ENCODE data around the gene HCN4. TPM values are rescaled to one million over a fixed set of nuclear protein-coding genes. Genes with fewer than 3 reads are reported as not detected.

Gene HCN4
- polyA plus RNA-seq, 4 donors: 0.78 to 1.5 (median 1.1) TPM

- no peak for DNase-seq (ENCODE audit: low read depth in 4 of 4, low spot score in 2 of 4)
Measured at GRCh38 chr15:73349191-73349590, 19.6 kb downstream of the HCN4 start.

DNA sequence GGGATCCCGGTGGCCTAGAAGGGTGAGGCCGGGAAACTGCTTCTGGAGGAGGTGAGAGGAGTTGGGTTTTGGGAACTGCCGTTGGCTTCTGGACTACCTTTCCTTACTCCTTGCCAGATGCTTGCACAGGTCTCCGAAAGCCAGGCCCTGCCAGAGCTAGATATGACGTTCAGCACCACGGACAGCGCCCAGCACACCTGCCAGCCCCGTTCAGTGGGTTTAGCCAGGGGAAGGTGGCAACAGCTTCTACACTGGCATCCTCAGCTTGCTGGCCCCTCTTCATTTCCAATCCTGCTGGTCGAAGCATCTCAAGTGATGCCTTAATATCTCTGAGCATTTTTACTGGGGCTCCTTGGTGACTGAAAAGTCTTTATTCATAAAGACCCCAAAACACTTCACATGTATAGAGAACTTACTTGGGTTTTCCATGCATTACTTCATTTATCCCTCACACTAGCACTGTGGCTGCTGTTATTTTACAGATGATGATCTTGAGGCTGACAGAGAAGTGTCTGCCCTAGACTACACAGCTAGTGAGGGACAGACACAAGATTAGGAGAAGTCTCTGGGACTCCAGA lies 21.9 kb downstream of the HCN4 start:
- peak in 3 of 4 donors; percentile 58 to 73 (median 60) for DNase-seq (ENCODE audit: low read depth in 4 of 4, low spot score in 2 of 4)

DNA sequence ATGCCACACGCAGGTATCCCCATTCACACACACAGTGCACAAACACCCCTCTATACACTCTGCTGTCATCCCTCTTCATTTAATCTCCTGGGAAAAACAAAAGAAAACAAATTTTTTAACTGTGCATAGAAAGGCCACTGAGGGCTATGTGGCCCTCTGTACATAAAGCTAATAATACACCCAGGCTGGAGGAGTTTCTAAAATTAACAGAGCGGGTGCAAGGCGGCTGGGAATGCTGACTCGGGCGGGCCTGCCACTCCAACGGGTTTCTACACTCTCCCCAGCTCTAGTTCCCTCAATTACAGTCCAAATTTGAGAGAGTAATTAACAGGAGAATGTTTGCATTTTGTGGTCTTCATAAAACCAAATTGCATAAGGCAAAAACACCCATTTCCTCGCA lies 23.1 kb downstream of the HCN4 start:
- no peak for DNase-seq (ENCODE audit: low read depth in 4 of 4, low spot score in 2 of 4)

DNA sequence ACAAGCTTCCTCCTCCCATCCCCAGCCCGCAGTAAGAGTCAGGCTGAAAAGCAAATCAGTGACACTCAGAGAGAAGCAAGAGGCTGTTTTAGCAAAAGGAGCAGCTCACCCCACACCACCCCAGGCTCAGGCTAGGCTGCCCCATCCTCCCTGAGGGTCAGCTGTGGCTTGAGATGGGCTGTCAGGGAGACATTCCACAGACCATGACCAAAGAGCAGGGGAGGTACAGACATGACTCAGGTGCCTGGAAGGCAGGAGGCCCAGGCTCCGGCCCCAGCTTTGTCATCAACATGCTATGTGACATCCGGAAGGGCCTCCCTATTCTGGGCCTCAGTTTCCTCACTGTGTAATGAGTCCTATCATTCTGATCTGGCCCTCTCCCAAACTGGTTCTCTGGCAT lies 24.7 kb downstream of the HCN4 start:
- DNase-seq (ENCODE audit: low read depth in 4 of 4, low spot score in 2 of 4): no peak

GRCh38 chr15:73341886-73342600 lies 26.7 kb downstream of the HCN4 start:
- DNase-seq (ENCODE audit: low read depth in 4 of 4, low spot score in 2 of 4): no peak

DNA sequence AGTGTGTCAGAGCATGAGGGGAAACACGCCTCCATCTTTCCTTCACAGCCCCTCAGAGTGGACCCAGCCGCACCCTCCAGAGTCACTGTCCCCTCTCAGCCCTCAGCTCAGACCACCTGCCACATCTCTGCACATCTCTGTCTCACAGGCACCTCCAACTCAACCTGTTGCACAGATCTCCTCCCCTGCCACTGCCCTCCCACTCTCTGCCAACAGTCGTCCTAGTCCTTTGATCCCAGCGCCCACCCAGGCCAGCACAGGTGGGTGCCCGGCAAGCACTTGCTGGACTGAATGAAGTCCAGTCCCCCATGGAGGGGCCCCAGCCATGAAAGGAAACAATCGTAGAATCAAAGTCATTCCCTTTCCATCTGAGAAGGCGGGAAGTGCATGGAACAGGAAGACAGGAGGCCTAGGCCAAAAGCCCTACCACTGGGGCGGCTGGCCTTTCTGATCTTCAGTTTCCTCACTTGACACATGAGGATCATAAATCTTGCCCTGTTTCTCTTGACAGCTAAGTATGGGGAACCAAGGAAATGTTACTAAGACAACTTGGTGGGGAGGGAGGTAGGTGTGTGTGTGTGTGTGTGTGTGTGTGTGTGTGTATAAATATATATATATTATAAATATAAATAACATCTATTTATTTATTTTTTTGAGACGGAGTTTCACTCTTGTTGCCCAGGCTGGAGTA lies 28.1 kb downstream of the HCN4 start:
- no peak for DNase-seq (ENCODE audit: low read depth in 4 of 4, low spot score in 2 of 4)

DNA sequence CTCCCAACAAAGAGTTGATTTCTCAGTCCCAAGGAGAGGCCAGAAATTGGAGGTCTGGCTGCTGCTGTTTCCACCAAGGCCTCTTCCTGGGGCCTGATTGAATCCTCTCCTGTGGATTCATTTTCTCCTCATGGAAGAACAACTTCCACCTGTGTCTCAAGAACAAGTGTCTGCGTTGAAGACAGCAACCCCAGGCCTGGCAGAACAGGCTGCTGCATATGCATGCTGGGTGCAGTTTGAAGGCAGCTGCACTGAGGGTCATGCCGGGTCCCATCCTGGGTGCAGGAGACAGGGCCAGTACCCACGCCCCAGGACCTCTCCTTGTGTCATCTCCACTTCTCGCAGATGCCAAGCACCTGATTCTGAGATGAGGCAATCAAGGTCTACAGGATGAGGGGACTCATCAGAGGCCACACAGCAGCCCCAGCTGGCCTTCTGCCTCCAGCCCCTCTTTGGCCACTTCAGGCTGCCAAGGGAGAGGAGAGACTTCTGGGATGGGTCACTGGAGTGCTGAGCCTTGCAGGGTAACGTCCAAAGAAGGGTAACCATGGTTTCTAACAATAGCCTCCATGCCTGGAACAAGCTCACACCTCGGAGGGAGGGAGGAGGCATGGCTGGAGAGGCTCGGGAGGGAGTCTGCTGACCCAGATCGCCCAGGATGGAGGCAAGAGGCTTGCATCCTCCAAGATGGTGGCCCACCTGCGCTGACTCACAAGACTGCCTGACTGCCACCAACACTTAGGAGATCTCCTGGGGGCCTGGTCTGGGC lies 30.0 kb downstream of the HCN4 start:
- no peak for DNase-seq (ENCODE audit: low read depth in 4 of 4, low spot score in 2 of 4)

DNA sequence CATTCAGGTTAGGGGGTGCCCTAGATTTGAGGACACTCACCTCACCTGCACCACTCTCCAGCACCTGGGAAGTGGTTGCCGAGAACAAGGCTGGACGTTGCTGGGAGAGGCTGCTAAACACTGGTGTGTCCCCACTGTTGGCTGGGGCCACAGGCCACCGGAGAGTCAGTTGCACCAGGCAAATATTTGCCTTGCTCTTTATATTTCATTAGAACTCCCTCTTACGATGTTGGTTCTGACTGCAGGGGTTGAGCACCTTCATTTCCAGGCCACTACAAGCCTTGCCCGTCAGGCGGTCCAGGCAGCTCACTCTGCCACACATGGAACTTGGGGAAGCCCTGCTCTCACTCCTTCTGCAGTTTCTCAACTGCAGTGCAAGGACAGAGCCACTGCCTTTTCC lies 30.7 kb downstream of the HCN4 start:
- DNase-seq (ENCODE audit: low read depth in 4 of 4, low spot score in 2 of 4): no peak

DNA sequence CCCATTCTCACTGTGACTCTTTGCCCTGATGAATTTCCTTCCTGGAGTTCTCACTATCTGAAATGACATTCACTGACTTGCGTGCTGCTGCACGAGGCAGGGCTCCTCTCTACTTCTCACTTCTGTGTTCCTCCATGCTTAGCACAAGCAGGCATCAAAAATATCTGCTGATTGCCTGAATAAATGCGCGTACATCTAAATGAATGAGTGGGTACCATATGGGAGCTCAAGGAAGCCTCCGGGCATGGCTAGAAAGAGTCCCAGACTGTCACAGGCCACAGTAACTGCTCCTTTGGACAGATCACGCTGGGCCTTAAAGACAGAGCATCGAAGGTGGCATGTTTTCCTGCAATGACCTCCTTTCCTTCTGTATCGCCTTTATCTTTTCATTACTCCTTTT lies 31.6 kb downstream of the HCN4 start:
- DNase-seq (ENCODE audit: low read depth in 4 of 4, low spot score in 2 of 4): no peak

DNA sequence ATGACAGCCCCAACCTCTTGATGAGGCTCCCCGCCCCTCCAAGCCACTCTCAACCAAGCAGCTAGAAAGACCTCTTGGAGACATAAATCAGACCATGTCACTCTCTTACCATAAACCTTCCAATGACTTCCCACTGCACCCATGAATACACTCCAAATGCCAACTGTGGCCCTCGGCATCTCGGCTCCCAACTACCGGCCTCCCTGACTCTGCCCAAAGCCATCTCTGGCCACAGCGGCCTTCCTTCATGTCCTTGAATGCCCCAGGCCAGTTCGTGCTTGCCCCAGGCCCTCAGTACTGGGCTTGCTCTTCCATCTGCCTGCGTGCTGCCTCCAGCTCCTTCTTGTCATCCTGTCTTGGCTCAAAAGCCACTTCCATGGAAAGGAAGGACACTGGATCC lies 32.0 kb downstream of the HCN4 start:
- DNase-seq (ENCODE audit: low read depth in 4 of 4, low spot score in 2 of 4): no peak

DNA sequence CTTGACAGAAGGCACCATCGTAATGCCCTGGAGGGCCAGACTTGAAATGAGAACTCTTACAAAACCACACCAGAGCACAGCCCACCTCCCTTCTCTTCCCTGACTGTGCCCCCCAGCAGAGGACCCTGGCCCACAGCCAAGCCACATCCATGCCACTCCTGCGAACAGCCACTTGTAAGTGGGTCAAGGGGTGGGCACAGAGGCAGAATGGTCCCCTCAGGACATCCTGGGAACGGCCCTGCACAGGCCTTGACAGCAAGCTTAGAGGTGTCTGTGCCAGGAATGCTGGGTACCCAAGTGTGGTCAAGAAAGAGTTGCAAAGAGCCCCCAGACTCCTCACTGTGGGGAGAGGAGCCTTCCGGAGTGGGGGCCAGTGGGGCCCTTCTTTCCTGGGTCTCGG lies 33.3 kb downstream of the HCN4 start:
- DNase-seq (ENCODE audit: low read depth in 4 of 4, low spot score in 2 of 4): no peak

GRCh38 chr15:73335026-73335425 lies 33.7 kb downstream of the HCN4 start:
- DNase-seq (ENCODE audit: low read depth in 4 of 4, low spot score in 2 of 4): no peak

DNA sequence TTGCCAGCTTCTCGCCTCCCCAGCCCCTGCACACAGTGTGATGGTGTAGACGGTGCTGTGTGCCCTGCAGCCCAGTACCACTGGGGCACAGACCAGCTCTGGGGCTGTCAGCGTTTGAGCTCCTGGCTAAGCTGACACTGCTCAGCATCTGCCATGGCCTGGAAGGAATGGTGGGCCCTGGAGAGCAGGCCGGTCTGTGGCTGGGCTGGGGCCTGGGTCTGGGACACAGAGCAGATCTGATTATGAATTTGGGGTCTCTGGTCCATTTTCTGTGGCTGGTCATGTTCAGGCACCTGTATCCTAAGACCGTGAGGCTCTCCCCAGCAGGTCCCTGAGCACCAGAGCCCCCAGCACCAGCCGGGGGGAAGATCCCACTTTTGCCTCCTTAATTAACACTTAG lies 34.7 kb downstream of the HCN4 start:
- DNase-seq (ENCODE audit: low read depth in 4 of 4, low spot score in 2 of 4): no peak

GRCh38 chr15:73333001-73333400 lies 35.8 kb downstream of the HCN4 start:
- DNase-seq (ENCODE audit: low read depth in 4 of 4, low spot score in 2 of 4): no peak

DNA sequence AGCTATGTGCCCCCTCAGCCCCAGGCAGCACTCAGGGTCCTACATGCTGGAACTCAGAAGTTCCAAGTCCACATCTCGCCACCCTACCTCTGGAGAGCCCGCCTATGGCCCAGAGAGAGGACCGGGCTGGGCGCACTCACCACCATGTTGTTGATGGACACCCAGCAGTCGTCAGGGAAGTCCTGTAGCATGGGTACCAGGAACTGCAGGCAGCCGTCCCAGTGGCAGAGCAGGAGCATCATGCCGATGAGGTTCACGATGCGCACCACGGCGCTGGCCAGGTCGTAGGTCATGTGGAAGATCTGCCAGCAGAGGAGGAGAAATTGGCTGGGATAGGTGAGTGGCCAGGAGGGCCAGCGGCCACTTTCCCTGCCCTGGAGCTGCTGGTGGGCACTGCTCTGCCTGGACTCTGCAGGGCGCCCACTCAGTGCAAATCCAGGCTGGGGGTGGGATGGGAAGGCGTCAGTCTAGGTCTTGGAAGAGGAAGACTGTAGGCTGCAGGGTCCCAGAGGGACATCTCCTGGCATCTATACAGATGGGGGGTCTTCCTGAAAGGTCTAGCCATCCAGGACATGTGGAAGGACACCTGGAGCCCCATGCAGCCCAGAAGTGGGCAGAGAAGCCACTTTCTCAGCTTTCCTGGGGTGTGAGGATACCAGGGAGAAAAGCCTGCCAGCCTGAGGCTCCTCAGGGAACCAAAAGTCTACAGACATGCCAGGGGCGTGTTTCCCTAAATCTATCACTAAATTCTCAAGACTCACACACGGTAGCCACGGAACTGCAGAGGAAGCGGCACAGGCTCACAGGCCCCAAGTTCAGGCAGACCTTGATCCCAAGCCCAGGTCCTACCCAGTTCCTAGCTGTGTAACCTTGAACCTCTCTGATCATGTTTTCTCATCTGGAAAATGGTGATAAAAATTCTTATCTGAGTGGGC lies 36.5 kb downstream of the HCN4 start:
- DNase-seq (ENCODE audit: low read depth in 4 of 4, low spot score in 2 of 4): no peak

- DNase-seq (ENCODE audit: low read depth in 4 of 4, low spot score in 2 of 4): no peak
Measured at GRCh38 chr15:73331501-73331900, 37.3 kb downstream of the HCN4 start.

DNA sequence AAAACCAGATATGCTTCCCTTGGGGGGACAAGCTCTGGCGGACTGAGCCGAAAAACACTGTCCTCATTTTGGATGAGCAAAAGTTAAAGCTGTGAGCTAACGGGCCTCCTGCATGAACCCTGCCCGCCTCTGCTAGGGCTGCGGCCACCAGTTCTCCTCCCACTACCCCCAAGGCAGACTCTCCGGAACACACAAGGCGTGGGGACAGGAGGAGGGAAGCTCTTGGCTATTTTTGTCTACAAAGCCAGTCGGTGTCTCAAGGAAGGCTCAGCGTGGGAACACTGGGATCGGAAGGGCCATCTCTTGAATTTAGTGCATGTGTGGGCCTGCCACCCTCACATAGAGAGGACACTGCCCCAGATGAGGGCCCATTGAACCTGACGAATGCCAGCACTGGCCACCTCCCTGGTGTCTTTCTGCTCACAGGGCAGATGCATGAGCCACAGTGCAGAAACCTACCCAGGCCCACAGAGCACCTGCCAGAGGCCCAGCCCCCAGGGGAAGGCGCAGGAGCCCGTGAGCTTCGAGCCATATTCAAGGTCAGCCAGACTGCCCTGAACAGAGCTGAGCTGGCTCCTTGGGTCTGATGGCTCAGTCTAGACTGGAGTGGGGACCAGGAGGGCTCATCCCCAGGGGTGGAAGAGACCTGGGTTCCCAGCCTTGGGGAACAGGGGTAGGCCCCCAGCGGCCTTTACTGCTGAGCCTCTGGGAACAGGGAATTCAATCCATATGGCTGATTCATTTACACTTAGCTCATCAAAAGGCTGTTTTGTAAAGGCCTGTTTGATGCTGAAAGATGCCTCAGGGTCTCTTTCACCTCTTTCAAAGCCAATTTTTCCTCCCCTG lies 38.3 kb downstream of the HCN4 start:
- no peak for DNase-seq (ENCODE audit: low read depth in 4 of 4, low spot score in 2 of 4)

- DNase-seq (ENCODE audit: low read depth in 4 of 4, low spot score in 2 of 4): no peak
Measured at GRCh38 chr15:73329501-73330200, 39.1 kb downstream of the HCN4 start.

DNA sequence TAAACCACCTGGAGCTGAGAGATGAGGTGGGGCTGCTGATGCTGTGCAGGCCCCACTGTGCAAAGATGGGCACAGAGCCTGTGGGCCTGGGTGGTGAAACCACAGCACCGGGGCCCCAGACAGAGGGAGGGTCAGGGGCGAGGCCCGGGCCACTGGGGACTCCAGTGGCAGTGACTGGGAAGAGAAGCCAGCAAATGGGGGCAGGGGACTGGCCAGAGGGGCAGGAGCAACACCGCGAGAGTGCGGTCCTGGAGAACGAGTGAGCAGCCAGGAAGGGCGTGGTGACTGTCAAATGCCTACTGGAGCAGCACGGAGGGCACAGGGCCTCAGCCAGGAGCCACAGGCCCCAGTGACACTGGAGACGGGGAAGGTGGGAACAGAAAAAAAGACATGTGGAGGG lies 39.8 kb downstream of the HCN4 start:
- DNase-seq (ENCODE audit: low read depth in 4 of 4, low spot score in 2 of 4): no peak
